C4-2B (cell line): ENCODE measurements around the gene FANCE.

Source experiments
- H3K27ac ChIP-seq: fragments of 450-650 bp; 2 replicates; pipeline ENCODE4 v1.5.1; 2017
- ZFX ChIP-seq: fragments of 450-650 bp; IDR thresholded peaks from 2 replicates; pipeline ENCODE4 v1.6.1; 2017
- TF ChIP-seq, protein P1 (sequence below): fragments of 450-650 bp; conservative IDR thresholded peaks from 2 replicates; pipeline ENCODE4 v1.5.1; 2017; ENCODE audit warnings: mild to moderate bottlenecking

The FANCE gene

DNA sequence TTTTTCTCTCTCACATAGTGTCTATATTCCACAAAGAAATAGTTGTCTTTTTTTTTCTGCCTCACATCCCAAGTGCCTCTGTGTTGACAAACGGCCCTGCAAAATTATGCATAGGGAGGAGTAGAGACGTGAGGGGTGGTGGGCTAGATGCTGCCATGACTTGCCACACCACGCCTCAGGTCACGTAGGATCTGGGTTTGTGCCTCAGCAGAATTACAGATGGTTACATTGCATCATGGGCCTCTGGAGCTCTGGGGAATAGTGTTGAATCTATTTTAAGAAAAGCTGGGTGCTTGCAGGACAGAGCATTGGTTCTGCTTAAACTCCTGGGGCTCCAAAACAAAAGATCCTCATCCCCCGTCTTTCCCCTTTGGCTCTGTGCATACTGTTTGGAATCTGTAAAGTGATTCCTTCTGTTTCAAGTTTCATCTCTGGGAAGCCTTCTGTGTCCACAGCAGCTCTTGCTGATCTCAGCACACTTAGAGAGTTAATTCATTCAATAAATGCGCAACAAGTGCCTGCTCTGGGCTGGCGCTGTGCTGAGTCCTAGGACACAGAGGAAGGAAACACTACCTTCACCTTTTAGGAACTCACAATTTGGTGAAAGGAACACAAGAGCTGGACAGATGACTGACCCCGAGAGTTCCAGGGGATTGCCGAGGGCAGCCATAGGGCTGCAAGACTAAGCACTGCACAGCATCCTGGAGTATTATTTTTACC lies 2.4 kb downstream of the FANCE start:
- no peak overlapping the region for H3K27ac ChIP-seq
- TF ChIP-seq, protein P1, sequence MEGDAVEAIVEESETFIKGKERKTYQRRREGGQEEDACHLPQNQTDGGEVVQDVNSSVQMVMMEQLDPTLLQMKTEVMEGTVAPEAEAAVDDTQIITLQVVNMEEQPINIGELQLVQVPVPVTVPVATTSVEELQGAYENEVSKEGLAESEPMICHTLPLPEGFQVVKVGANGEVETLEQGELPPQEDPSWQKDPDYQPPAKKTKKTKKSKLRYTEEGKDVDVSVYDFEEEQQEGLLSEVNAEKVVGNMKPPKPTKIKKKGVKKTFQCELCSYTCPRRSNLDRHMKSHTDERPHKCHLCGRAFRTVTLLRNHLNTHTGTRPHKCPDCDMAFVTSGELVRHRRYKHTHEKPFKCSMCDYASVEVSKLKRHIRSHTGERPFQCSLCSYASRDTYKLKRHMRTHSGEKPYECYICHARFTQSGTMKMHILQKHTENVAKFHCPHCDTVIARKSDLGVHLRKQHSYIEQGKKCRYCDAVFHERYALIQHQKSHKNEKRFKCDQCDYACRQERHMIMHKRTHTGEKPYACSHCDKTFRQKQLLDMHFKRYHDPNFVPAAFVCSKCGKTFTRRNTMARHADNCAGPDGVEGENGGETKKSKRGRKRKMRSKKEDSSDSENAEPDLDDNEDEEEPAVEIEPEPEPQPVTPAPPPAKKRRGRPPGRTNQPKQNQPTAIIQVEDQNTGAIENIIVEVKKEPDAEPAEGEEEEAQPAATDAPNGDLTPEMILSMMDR, result no peak
- TF ChIP-seq ZFX, result no peak

GRCh38 chr6:35457907-35458306 lies 5.8 kb downstream of the FANCE start:
- TF ChIP-seq, protein P1, result no peak
- TF ChIP-seq ZFX, result no peak
- H3K27ac ChIP-seq, result no peak overlapping the region

DNA sequence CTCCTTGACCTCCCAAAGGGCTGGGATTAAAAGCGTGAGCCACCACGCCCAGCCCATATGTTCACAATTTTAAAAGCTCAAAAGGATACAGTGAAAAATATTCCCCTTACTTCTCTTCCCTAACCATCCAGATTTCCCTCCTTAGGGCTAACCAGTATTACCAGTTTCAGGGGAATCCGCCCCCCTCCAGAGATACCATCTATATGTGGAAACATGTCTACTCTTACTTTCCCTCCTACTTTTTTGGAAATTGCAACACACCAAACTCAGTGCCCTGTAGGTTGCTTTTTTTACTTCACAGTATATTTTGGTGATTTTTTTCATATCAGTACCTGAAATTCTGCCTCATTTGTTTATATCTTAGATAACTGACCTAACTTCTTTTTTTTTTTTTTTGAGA lies 9.1 kb downstream of the FANCE start:
- H3K27ac ChIP-seq, result peak overlapping the region; percentile 61
- TF ChIP-seq ZFX, result no peak
- TF ChIP-seq, protein P1, result no peak

- H3K27ac ChIP-seq, result no peak overlapping the region
- no peak for TF ChIP-seq ZFX
- TF ChIP-seq, protein P1, result no peak
These were observed 11.2 kb downstream of the FANCE start for GRCh38 chr6:35463292-35463691.

GRCh38 chr6:35465646-35466045 lies 13.5 kb downstream of the FANCE start:
- no peak overlapping the region for H3K27ac ChIP-seq
- TF ChIP-seq ZFX, result no peak
- TF ChIP-seq, protein P1, result no peak

GRCh38 chr6:35468181-35468979 lies 16.2 kb downstream of the FANCE start, which contains the start of gene RPL10A:
Gene RPL10A, plus strand, starts transcription at chr6:35468401. Its CDS starts 34 bp downstream, at chr6:35468435.
- TF ChIP-seq, protein P1, result peak; percentile 99
- TF ChIP-seq ZFX, result peak; percentile 51; the same call in 1 of the 2 replicates
- H3K27ac ChIP-seq, result peak within 1 kb of the TSS; percentile 98
